ENCODE measurements around the gene EFL1.
"Not testable (repeated sequence)": the region's sequence is repeated elsewhere in the genome, so short reads cannot be mapped to it uniquely, and the experiment has no call there.

The EFL1 gene

GRCh38 chr15:82275410-82275809 is 12.9 kb upstream of the EFL1 start:
- Histone ChIP-seq H3K27me3 (ENCODE audit: insufficient read depth, insufficient read length) (no peaks in the 10 kb centered on the region), H3K4me1 (ENCODE audit: insufficient read depth, insufficient read length) (no peaks in the 10 kb centered on the region), H3K9ac (ENCODE audit: insufficient read length, low read depth) (no peak overlapping the region), H3K4me3 (ENCODE audit: insufficient read length, low read depth) (no peak overlapping the region), H3K9me3 (ENCODE audit: insufficient read depth, low read length) (peaks cover 18% of the 10 kb centered on the region), H3K36me3 (ENCODE audit: insufficient read depth, insufficient read length, low read length) (no peaks in the 10 kb centered on the region)
- no peak for TF ChIP-seq SUZ12 (IDR thresholded peaks at IDR 0.05; ENCODE audit: extremely low read depth, insufficient read depth, insufficient read length)
- TF ChIP-seq ZNF274 (IDR thresholded peaks at IDR 0.05; ENCODE audit: low read depth, low read length), result no peak
- no peak for TF ChIP-seq YY1 (IDR thresholded peaks at IDR 0.05; ENCODE audit: insufficient read depth, insufficient read length)
- no peak for DNase-seq (ENCODE audit: low read depth, low spot score)

GRCh38 chr15:82272154-82272553 is 9.6 kb upstream of the EFL1 start:
- TF ChIP-seq SUZ12 (IDR thresholded peaks at IDR 0.05; ENCODE audit: extremely low read depth, insufficient read depth, insufficient read length), result no peak
- no peak for TF ChIP-seq ZNF274 (IDR thresholded peaks at IDR 0.05; ENCODE audit: low read depth, low read length)
- no peak for TF ChIP-seq YY1 (IDR thresholded peaks at IDR 0.05; ENCODE audit: insufficient read depth, insufficient read length)
- no peak overlapping the region for H3K4me3 ChIP-seq (ENCODE audit: insufficient read length, low read depth)
- DNase-seq (ENCODE audit: low read depth, low spot score), result no peak
- no peaks in the 10 kb centered on the region for H3K27me3 ChIP-seq (ENCODE audit: insufficient read depth, insufficient read length)
- H3K9ac ChIP-seq (ENCODE audit: insufficient read length, low read depth), result no peak overlapping the region
- no peaks in the 10 kb centered on the region for H3K36me3 ChIP-seq (ENCODE audit: insufficient read depth, insufficient read length, low read length)
- no peaks in the 10 kb centered on the region for H3K4me1 ChIP-seq (ENCODE audit: insufficient read depth, insufficient read length)
- H3K9me3 ChIP-seq (ENCODE audit: insufficient read depth, low read length), result peaks cover 18% of the 10 kb centered on the region

GRCh38 chr15:82268454-82268853 is 5.9 kb upstream of the EFL1 start:
- not testable (repeated sequence) for H3K9ac ChIP-seq (ENCODE audit: insufficient read length, low read depth); H3K36me3 ChIP-seq (ENCODE audit: insufficient read depth, insufficient read length, low read length); DNase-seq (ENCODE audit: low read depth, low spot score); H3K4me1 ChIP-seq (ENCODE audit: insufficient read depth, insufficient read length); H3K27me3 ChIP-seq (ENCODE audit: insufficient read depth, insufficient read length); H3K4me3 ChIP-seq (ENCODE audit: insufficient read length, low read depth); H3K9me3 ChIP-seq (ENCODE audit: insufficient read depth, low read length)

GRCh38 chr15:82267137-82267536 is 4.6 kb upstream of the EFL1 start:
- not testable (repeated sequence) for H3K27me3 ChIP-seq (ENCODE audit: insufficient read depth, insufficient read length); H3K4me1 ChIP-seq (ENCODE audit: insufficient read depth, insufficient read length); H3K36me3 ChIP-seq (ENCODE audit: insufficient read depth, insufficient read length, low read length); H3K9me3 ChIP-seq (ENCODE audit: insufficient read depth, low read length); DNase-seq (ENCODE audit: low read depth, low spot score); H3K4me3 ChIP-seq (ENCODE audit: insufficient read length, low read depth); H3K9ac ChIP-seq (ENCODE audit: insufficient read length, low read depth)

GRCh38 chr15:82263350-82263749 is 816 bp upstream of the EFL1 start:
- no peak for DNase-seq (ENCODE audit: low read depth, low spot score)
- peak overlapping the region; percentile 88 for H3K9ac ChIP-seq (ENCODE audit: insufficient read length, low read depth)

GRCh38 chr15:82261566-82262421 is 740 bp downstream of the EFL1 start:
- H3K4me3 ChIP-seq (ENCODE audit: insufficient read length, low read depth), result peak overlapping the region; percentile 89
- H3K9ac ChIP-seq (ENCODE audit: insufficient read length, low read depth), result peak overlapping the region; percentile 88
- H3K36me3 ChIP-seq (ENCODE audit: insufficient read depth, insufficient read length, low read length), result peaks cover 24% of the 10 kb centered on the region
- H3K9me3 ChIP-seq (ENCODE audit: insufficient read depth, low read length); H3K4me1 ChIP-seq (ENCODE audit: insufficient read depth, insufficient read length); H3K27me3 ChIP-seq (ENCODE audit: insufficient read depth, insufficient read length): not testable (repeated sequence)
- DNase-seq (ENCODE audit: low read depth, low spot score), result peak; percentile 5

More at GRCh38 chr15:82263350-82263749, 816 bp upstream of the EFL1 start:
- H3K36me3 ChIP-seq (ENCODE audit: insufficient read depth, insufficient read length, low read length), result peaks cover 12% of the 10 kb centered on the region
- no peaks in the 10 kb centered on the region for H3K4me1 ChIP-seq (ENCODE audit: insufficient read depth, insufficient read length)
- peaks cover 4% of the 10 kb centered on the region for H3K27me3 ChIP-seq (ENCODE audit: insufficient read depth, insufficient read length)
- H3K9me3 ChIP-seq (ENCODE audit: insufficient read depth, low read length), result no peaks in the 10 kb centered on the region
- peak overlapping the region; percentile 89 for H3K4me3 ChIP-seq (ENCODE audit: insufficient read length, low read depth)
- TF ChIP-seq YY1 (IDR thresholded peaks at IDR 0.05; ENCODE audit: insufficient read depth, insufficient read length) (no peak), SUZ12 (IDR thresholded peaks at IDR 0.05; ENCODE audit: extremely low read depth, insufficient read depth, insufficient read length) (no peak), ZNF274 (IDR thresholded peaks at IDR 0.05; ENCODE audit: low read depth, low read length) (no peak)

- not testable (repeated sequence) for H3K4me3 ChIP-seq (ENCODE audit: insufficient read length, low read depth); H3K9me3 ChIP-seq (ENCODE audit: insufficient read depth, low read length); H3K9ac ChIP-seq (ENCODE audit: insufficient read length, low read depth); H3K4me1 ChIP-seq (ENCODE audit: insufficient read depth, insufficient read length); H3K27me3 ChIP-seq (ENCODE audit: insufficient read depth, insufficient read length); H3K36me3 ChIP-seq (ENCODE audit: insufficient read depth, insufficient read length, low read length); DNase-seq (ENCODE audit: low read depth, low spot score)
Observed at GRCh38 chr15:82248261-82248660, 14.3 kb downstream of the EFL1 start.

- not testable (repeated sequence) for DNase-seq (ENCODE audit: low read depth, low spot score); H3K9me3 ChIP-seq (ENCODE audit: insufficient read depth, low read length); H3K9ac ChIP-seq (ENCODE audit: insufficient read length, low read depth); H3K4me3 ChIP-seq (ENCODE audit: insufficient read length, low read depth); H3K4me1 ChIP-seq (ENCODE audit: insufficient read depth, insufficient read length); H3K36me3 ChIP-seq (ENCODE audit: insufficient read depth, insufficient read length, low read length); H3K27me3 ChIP-seq (ENCODE audit: insufficient read depth, insufficient read length)
Observed at GRCh38 chr15:82245956-82246355, 16.6 kb downstream of the EFL1 start.

- H3K9ac ChIP-seq (ENCODE audit: insufficient read length, low read depth); H3K4me3 ChIP-seq (ENCODE audit: insufficient read length, low read depth); H3K27me3 ChIP-seq (ENCODE audit: insufficient read depth, insufficient read length); H3K9me3 ChIP-seq (ENCODE audit: insufficient read depth, low read length); H3K4me1 ChIP-seq (ENCODE audit: insufficient read depth, insufficient read length); DNase-seq (ENCODE audit: low read depth, low spot score): not testable (repeated sequence)
- peaks cover 19% of the 10 kb centered on the region for H3K36me3 ChIP-seq (ENCODE audit: insufficient read depth, insufficient read length, low read length)
Observed at GRCh38 chr15:82243644-82244043, 18.9 kb downstream of the EFL1 start.

GRCh38 chr15:82241836-82242499 is 20.6 kb downstream of the EFL1 start:
- not testable (repeated sequence) for H3K9me3 ChIP-seq (ENCODE audit: insufficient read depth, low read length); H3K4me3 ChIP-seq (ENCODE audit: insufficient read length, low read depth); DNase-seq (ENCODE audit: low read depth, low spot score); H3K9ac ChIP-seq (ENCODE audit: insufficient read length, low read depth); H3K4me1 ChIP-seq (ENCODE audit: insufficient read depth, insufficient read length); H3K27me3 ChIP-seq (ENCODE audit: insufficient read depth, insufficient read length)
- H3K36me3 ChIP-seq (ENCODE audit: insufficient read depth, insufficient read length, low read length), result peaks cover 21% of the 10 kb centered on the region

Measured in NT2/D1 (cell line).